Natural killer cell (primary cell): ENCODE results near the gene VPS37B. TPM values are rescaled to one million over a fixed set of nuclear protein-coding genes. Genes with fewer than 3 reads are reported as not detected.
"Not testable (repeated sequence)": the region's sequence is repeated elsewhere in the genome, so short reads cannot be mapped to it uniquely, and the experiment has no call there.

Source experiments
- ATAC-seq, 3 donors: fragments of 150-1000 bp in 2 of 3; fragments of 200-7000 bp in 1 of 3; cut with Tn5 transposase; 1 replicate in 1 of 3; 2 replicates in 2 of 3; pipeline ENCODE4 v1.10.0; 2021; ENCODE audit warnings: mild to moderate bottlenecking in 2 of 3, moderate library complexity in 2 of 3
- DNase-seq, 2 donors: peaks; one replicate each; pipeline versions ENCODE4 v3.0.0 to v3.0.0-alpha.2; 2013 to 2021; ENCODE audit warnings: mixed read lengths in 1 of 2
- H3K27ac ChIP-seq: one replicate; pipeline ENCODE4 v1.5.1; 2013; ENCODE audit warnings: mild to moderate bottlenecking, low read length
- H3K27me3 ChIP-seq: one replicate; pipeline ENCODE4 v1.6.1; 2013; ENCODE audit warnings: low read length; ENCODE audit not compliant: control insufficient read depth, insufficient read depth
- H3K36me3 ChIP-seq: one replicate; pipeline ENCODE4 v1.6.1; 2013; ENCODE audit warnings: low read length; ENCODE audit not compliant: control insufficient read depth, insufficient read depth
- H3K4me1 ChIP-seq: one replicate; pipeline ENCODE4 v1.6.1; 2013; ENCODE audit warnings: low read length; ENCODE audit not compliant: control insufficient read depth, insufficient read depth
- H3K4me3 ChIP-seq: one replicate; pipeline ENCODE4 v1.5.1; 2013; ENCODE audit warnings: low read length
- H3K9me3 ChIP-seq: one replicate; pipeline ENCODE4 v1.6.1; 2013; ENCODE audit warnings: low read length; ENCODE audit not compliant: control insufficient read depth, insufficient read depth
- H3K27ac Mint-ChIP-seq, 2 donors: one replicate each; pipeline ENCODE4 v1.8.0; 2022; ENCODE audit warnings: mild to moderate bottlenecking in 2 of 2, mixed read lengths in 2 of 2, moderate library complexity in 1 of 2
- H3K27me3 Mint-ChIP-seq, 2 donors: one replicate each; pipeline ENCODE4 v1.8.0; 2022; ENCODE audit warnings: low read depth in 2 of 2, mixed read lengths in 2 of 2
- H3K36me3 Mint-ChIP-seq: one replicate; pipeline ENCODE4 v1.8.0; 2022; ENCODE audit warnings: mixed read lengths
- H3K4me1 Mint-ChIP-seq, 2 donors: one replicate each; pipeline ENCODE4 v1.8.0; 2022; ENCODE audit warnings: mixed read lengths in 2 of 2
- H3K4me3 Mint-ChIP-seq: one replicate; pipeline ENCODE4 v1.8.0; 2022; ENCODE audit warnings: mild to moderate bottlenecking, moderate library complexity, mixed read lengths
- H3K9me3 Mint-ChIP-seq, 2 donors: one replicate each; pipeline ENCODE4 v1.8.0; 2022; ENCODE audit warnings: mixed read lengths in 2 of 2
- WGBS: methylation state at CpG from one replicate; pipeline ENCODE4 v1.1.7; 2013; ENCODE audit warnings: missing lambda C conversion rate; ENCODE audit not compliant: insufficient coverage; 5-methylcytosine and 5-hydroxymethylcytosine counted together
- intact Hi-C: fragments of 100-400 bp; cut with micrococcal nuclease; formaldehyde crosslinking; loops from one replicate; pipeline ENCODE4 v1.14.2; 2022
- total RNA-seq, 4 donors: library from RNA; stranded (reverse); fragments of 120-200 nt in 1 of 4; gene quantifications; one replicate each; pipeline versions ENCODE4 v1.2.3 to v1.2.4, GENCODE V29; 2013 to 2022
- TF ChIP-seq, protein P1 (sequence below): fragments of 200-600 bp; IDR thresholded peaks from one replicate; pipeline ENCODE4 v1.8.0; 2022; ENCODE audit warnings: antibody characterized with exemption

VPS37B gene
- total RNA-seq, 3 donors from 2014 or later (not counting 1 experiment from before 2014, with no cell fraction given) = 142 to 167 (median 165) TPM

GRCh38 chr12:122876731-122877130 is 19.2 kb downstream of the VPS37B start:
- TF ChIP-seq, protein P1, sequence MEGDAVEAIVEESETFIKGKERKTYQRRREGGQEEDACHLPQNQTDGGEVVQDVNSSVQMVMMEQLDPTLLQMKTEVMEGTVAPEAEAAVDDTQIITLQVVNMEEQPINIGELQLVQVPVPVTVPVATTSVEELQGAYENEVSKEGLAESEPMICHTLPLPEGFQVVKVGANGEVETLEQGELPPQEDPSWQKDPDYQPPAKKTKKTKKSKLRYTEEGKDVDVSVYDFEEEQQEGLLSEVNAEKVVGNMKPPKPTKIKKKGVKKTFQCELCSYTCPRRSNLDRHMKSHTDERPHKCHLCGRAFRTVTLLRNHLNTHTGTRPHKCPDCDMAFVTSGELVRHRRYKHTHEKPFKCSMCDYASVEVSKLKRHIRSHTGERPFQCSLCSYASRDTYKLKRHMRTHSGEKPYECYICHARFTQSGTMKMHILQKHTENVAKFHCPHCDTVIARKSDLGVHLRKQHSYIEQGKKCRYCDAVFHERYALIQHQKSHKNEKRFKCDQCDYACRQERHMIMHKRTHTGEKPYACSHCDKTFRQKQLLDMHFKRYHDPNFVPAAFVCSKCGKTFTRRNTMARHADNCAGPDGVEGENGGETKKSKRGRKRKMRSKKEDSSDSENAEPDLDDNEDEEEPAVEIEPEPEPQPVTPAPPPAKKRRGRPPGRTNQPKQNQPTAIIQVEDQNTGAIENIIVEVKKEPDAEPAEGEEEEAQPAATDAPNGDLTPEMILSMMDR = no peak
- Histone ChIP-seq H3K4me3 (no peak overlapping the region), H3K27me3 (no peaks in the 10 kb centered on the region), H3K27ac (no peak overlapping the region), H3K9me3 (no peaks in the 10 kb centered on the region), H3K36me3 (peaks cover 3% of the 10 kb centered on the region), H3K4me1 (peaks cover 91% of the 10 kb centered on the region)
- Mint-ChIP-seq H3K9me3 (no peaks in the 10 kb centered on the region), H3K27me3 (no peaks in the 10 kb centered on the region), H3K36me3 (no peaks in the 10 kb centered on the region), H3K4me3 (peak overlapping the region; percentile 43), H3K27ac (peak overlapping the region; percentile 81 to 88), H3K4me1 (peaks cover 95% of the 10 kb centered on the region in 2 donors)
- WGBS = 83% methylated on average over 3 of the region's 3 CpGs
- intact Hi-C loops = no loop called here
- ATAC-seq = no peak
- DNase-seq = no peak

DNA sequence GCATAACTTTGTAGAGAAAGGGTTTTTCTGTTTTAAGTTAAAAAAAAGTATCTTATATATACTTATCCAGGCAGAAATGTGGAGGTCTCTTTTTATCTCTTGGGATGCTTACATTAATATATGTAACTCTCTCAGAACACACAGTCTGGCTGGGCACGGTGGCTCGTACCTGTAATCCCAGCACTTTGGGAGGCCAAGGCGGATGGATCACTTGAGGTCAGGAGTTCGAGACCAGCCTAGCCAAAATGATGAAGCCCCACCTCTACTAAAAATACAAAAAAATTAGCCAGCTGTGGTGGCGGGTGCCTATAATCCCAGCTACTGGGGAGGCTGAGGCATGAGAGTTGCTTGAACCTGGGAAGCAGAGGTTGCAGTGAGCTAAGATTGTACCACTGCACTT is 19.6 kb downstream of the VPS37B start:
- peaks cover 92% of the 10 kb centered on the region for H3K4me1 ChIP-seq
- H3K27ac ChIP-seq, H3K36me3 ChIP-seq, H3K4me3 ChIP-seq, ATAC-seq, intact Hi-C loops, H3K9me3 ChIP-seq, DNase-seq, H3K27me3 Mint-ChIP-seq, H3K27me3 ChIP-seq, H3K36me3 Mint-ChIP-seq, H3K9me3 Mint-ChIP-seq: not testable (repeated sequence)
- no CpG with 5 or more reads among the region's 5 CpGs for WGBS
- H3K4me3 Mint-ChIP-seq = peak overlapping the region; percentile 61
- peaks cover 95% of the 10 kb centered on the region in 2 donors for H3K4me1 Mint-ChIP-seq
- H3K27ac Mint-ChIP-seq = peak overlapping the region; percentile 81 to 88

GRCh38 chr12:122875590-122876220 is 20.2 kb downstream of the VPS37B start:
- H3K4me3 ChIP-seq = no peak overlapping the region
- ATAC-seq (no peak), DNase-seq (peak in 1 of 2 donors; percentile 8)
- peaks cover 94% of the 10 kb centered on the region for H3K4me1 ChIP-seq
- peaks cover 6% of the 10 kb centered on the region for H3K36me3 ChIP-seq
- no peaks in the 10 kb centered on the region for H3K36me3 Mint-ChIP-seq
- no peaks in the 10 kb centered on the region for H3K27me3 Mint-ChIP-seq
- 66% methylated on average over 5 of the region's 7 CpGs for WGBS
- no peaks in the 10 kb centered on the region for H3K27me3 ChIP-seq
- intact Hi-C loops = no loop called here
- peak overlapping the region; percentile 61 for H3K4me3 Mint-ChIP-seq
- no peak overlapping the region for H3K27ac ChIP-seq
- H3K4me1 Mint-ChIP-seq = peaks cover 95% of the 10 kb centered on the region in 2 donors
- peak overlapping the region; percentile 81 to 88 for H3K27ac Mint-ChIP-seq
- TF ChIP-seq, protein P1 = no peak
- no peaks in the 10 kb centered on the region for H3K9me3 ChIP-seq
- no peaks in the 10 kb centered on the region for H3K9me3 Mint-ChIP-seq

- H3K27ac ChIP-seq = no peak overlapping the region
- DNase-seq (peak in 1 of 2 donors; percentile 73), ATAC-seq (peak in 2 of 3 donors; percentile 17 to 22)
- no peaks in the 10 kb centered on the region for H3K9me3 ChIP-seq
- WGBS = 85% methylated on average over 11 of the region's 12 CpGs
- Mint-ChIP-seq H3K36me3 (no peaks in the 10 kb centered on the region), H3K4me1 (peaks cover 94 to 95% of the 10 kb centered on the region in 2 donors), H3K9me3 (no peaks in the 10 kb centered on the region), H3K27ac (peak overlapping the region; percentile 74 to 89), H3K4me3 (peak overlapping the region; percentile 68), H3K27me3 (no peaks in the 10 kb centered on the region)
- TF ChIP-seq, protein P1 = no peak
- H3K4me1 ChIP-seq = peaks cover 94% of the 10 kb centered on the region
- intact Hi-C loops = no loop called here
- H3K27me3 ChIP-seq = no peaks in the 10 kb centered on the region
- peaks cover 18% of the 10 kb centered on the region for H3K36me3 ChIP-seq
- H3K4me3 ChIP-seq = no peak overlapping the region
Measured at GRCh38 chr12:122874081-122874480, 21.8 kb downstream of the VPS37B start.
